ENCODE data around the gene DHCR24.

DHCR24 gene

GRCh38 chr1:54825696-54826095 is 61.3 kb downstream of the DHCR24 start:
- Mint-ChIP-seq H3K27me3 (peaks cover 3% of the 10 kb centered on the region), H3K4me3 (no peak overlapping the region), H3K4me1 (no peaks in the 10 kb centered on the region), H3K9me3 (peaks cover 12% of the 10 kb centered on the region), H3K27ac (no peak overlapping the region), H3K36me3 (peaks cover 31% of the 10 kb centered on the region)

DNA sequence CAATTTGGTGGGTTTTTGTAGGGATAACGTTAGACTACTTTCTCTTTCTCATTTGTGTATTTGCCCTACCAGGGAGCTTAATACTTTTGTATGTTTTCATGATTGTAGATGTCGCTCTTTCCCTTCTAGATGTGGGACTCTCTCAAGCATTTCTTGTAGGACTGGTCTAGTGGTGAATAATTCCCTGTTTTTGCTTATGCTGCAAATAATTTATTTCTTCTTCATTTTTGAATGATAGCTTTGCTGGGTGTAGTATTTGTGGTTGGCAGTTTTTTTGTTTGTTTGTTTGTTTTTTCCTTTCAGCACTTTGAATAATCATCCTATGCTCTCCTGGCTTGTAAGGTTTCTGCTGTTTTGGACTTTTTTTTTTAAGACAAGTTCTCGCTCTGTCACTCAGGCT is 63.3 kb downstream of the DHCR24 start:
- Mint-ChIP-seq H3K27ac (no peak overlapping the region), H3K27me3 (peaks cover 1% of the 10 kb centered on the region), H3K36me3 (peaks cover 24% of the 10 kb centered on the region), H3K9me3 (peaks cover 10% of the 10 kb centered on the region), H3K4me3 (no peak overlapping the region), H3K4me1 (peaks cover 4% of the 10 kb centered on the region)

DNA sequence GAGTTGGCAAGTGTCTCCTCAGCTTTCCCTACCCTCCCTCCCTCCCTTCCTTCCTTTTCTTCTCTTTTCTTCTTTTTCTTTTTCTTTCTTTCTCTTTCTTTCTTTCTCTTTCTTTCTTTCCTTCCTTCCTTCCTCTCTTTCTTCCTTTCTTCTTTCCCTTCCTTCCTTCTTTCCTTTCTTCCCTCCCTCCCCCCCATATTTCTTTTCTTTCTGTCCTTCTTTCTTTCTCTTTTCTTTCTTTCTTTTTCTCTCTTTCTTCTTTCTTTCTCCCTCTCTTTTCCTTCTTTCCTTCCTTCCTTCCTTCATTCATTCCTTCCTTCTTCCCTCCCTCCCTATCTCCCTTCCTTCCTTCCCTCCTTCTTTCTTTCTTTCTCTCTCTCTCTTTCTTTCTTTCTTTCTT is 67.3 kb downstream of the DHCR24 start:
- Mint-ChIP-seq H3K4me1 (peaks cover 12% of the 10 kb centered on the region), H3K27me3 (no peaks in the 10 kb centered on the region), H3K9me3 (peaks cover 4% of the 10 kb centered on the region), H3K27ac (no peak overlapping the region), H3K36me3 (peaks cover 14% of the 10 kb centered on the region), H3K4me3 (no peak overlapping the region)

DNA sequence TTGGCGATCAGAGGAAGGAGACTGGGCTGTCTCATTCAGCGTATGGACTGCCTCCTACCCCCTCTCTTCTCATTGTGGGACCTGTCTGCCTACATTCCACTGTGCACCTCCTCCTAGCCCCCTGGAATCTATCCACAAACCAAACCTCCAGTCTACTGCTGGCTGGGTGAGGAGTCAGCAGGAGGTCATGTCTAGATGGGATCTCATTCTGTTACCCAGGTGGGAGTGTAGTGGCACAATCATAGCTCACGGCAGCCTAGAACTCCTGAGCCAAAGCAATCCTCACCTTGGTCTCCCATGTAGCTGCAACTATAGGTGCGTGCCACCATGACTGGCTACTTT is 67.8 kb downstream of the DHCR24 start:
- no peaks in the 10 kb centered on the region for H3K27me3 Mint-ChIP-seq
- H3K27ac Mint-ChIP-seq = no peak overlapping the region
- H3K4me1 Mint-ChIP-seq = peaks cover 12% of the 10 kb centered on the region
- peaks cover 11% of the 10 kb centered on the region for H3K36me3 Mint-ChIP-seq
- no peaks in the 10 kb centered on the region for H3K9me3 Mint-ChIP-seq
- H3K4me3 Mint-ChIP-seq = no peak overlapping the region

GRCh38 chr1:54818461-54819194 is 68.4 kb downstream of the DHCR24 start:
- peaks cover 8% of the 10 kb centered on the region for H3K36me3 Mint-ChIP-seq
- no peaks in the 10 kb centered on the region for H3K27me3 Mint-ChIP-seq
- H3K4me1 Mint-ChIP-seq = peaks cover 12% of the 10 kb centered on the region
- no peaks in the 10 kb centered on the region for H3K9me3 Mint-ChIP-seq
- no peak overlapping the region for H3K4me3 Mint-ChIP-seq
- H3K27ac Mint-ChIP-seq = peak overlapping the region; percentile 37

DNA sequence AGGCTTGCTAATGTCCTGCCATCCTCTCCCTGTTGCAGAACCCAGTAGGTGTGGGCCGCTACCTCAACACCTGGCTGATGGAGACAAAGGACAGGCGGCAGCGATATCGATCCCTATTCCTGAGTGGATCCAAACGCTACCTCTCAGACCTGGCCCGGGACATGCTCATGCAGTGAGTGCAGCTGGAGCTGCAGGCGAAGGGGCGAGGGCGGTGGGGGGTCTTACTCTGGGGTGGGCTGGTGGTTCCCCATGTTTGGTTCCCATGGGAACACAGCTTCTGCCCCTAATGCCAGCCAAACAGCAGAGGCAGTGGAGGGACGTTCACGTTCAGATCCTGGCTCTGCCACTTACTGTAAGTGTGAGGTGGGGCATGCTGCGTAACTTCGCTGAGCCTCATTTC is 70.0 kb downstream of the DHCR24 start:
- no peaks in the 10 kb centered on the region for H3K36me3 Mint-ChIP-seq
- H3K4me3 Mint-ChIP-seq = no peak overlapping the region
- no peaks in the 10 kb centered on the region for H3K27me3 Mint-ChIP-seq
- H3K9me3 Mint-ChIP-seq = no peaks in the 10 kb centered on the region
- peaks cover 12% of the 10 kb centered on the region for H3K4me1 Mint-ChIP-seq
- no peak overlapping the region for H3K27ac Mint-ChIP-seq

DNA sequence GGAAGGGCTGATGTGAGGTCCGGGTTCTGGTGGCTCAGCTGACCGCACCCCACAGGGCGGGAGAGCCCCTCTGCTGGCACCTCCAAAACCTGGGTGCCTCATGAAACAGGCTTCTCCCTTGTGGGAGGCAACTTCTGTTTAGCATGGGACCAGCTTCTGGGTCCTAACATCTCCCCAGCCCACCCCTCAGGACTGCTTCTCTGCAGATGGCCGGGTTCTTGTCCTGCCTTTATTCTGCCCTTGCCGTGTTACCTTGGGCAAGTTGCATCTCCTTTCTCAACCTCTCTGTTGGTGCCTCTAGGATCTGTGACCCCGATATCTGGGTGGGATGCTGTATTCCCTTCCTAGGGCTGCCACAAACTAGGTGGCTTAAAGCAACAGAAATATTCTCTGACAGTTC is 70.9 kb downstream of the DHCR24 start:
- Mint-ChIP-seq H3K9me3 (no peaks in the 10 kb centered on the region), H3K4me1 (peaks cover 12% of the 10 kb centered on the region), H3K27ac (no peak overlapping the region), H3K27me3 (no peaks in the 10 kb centered on the region), H3K4me3 (no peak overlapping the region), H3K36me3 (no peaks in the 10 kb centered on the region)

DNA sequence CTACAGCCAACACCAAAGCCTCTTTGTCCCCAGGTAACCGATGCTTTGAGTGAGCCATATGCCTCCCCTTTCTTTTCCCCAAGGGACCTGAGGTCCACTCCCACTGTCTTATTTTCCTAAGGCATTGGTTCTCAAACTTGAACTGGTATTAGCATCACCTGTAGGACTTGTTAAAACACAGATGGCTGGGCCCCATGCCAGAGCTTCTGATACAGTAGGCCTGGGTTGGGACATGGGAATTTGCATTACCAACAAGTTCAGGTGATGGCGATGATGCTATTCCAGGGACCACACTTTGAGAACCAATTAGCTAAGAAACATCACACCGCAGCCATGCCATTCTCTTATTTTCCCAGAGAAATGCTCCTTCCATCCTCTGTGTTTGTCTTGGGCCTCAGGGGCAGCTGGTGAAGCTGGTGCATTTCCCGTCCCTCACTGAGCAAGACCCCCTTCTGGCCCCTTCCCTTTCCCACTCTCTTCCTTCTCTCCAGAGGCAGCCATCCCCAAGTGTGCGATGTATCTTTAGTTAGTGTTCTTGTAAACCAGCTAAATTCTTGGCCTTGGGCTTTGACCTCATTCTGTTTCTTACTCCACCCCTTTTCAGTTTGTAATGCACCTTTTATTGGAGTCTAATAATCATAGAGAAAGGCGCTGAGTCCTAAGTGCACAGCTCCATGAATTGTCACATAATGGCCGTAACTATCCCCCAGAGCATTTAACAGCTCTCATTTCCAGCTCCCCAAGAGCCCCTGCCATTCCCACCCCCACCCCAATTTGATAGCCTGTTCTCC is 71.7 kb downstream of the DHCR24 start:
- no peaks in the 10 kb centered on the region for H3K9me3 Mint-ChIP-seq

GRCh38 chr1:54814571-54814970 is 72.4 kb downstream of the DHCR24 start:
- H3K4me1 Mint-ChIP-seq = peaks cover 17% of the 10 kb centered on the region
- H3K4me3 Mint-ChIP-seq = no peak overlapping the region
- no peaks in the 10 kb centered on the region for H3K9me3 Mint-ChIP-seq
- no peak overlapping the region for H3K27ac Mint-ChIP-seq
- H3K36me3 Mint-ChIP-seq = no peaks in the 10 kb centered on the region
- no peaks in the 10 kb centered on the region for H3K27me3 Mint-ChIP-seq

More for the DNA sequence above, 71.7 kb downstream of the DHCR24 start:
- Mint-ChIP-seq H3K36me3 (no peaks in the 10 kb centered on the region), H3K4me1 (peaks cover 17% of the 10 kb centered on the region), H3K27me3 (no peaks in the 10 kb centered on the region), H3K4me3 (no peak overlapping the region), H3K27ac (no peak overlapping the region)

- no peak overlapping the region for H3K27ac Mint-ChIP-seq
- H3K9me3 Mint-ChIP-seq = no peaks in the 10 kb centered on the region
- no peaks in the 10 kb centered on the region for H3K36me3 Mint-ChIP-seq
- no peaks in the 10 kb centered on the region for H3K27me3 Mint-ChIP-seq
- H3K4me1 Mint-ChIP-seq = peaks cover 17% of the 10 kb centered on the region
- H3K4me3 Mint-ChIP-seq = no peak overlapping the region
Observed at GRCh38 chr1:54814126-54814498, 72.9 kb downstream of the DHCR24 start.

DNA sequence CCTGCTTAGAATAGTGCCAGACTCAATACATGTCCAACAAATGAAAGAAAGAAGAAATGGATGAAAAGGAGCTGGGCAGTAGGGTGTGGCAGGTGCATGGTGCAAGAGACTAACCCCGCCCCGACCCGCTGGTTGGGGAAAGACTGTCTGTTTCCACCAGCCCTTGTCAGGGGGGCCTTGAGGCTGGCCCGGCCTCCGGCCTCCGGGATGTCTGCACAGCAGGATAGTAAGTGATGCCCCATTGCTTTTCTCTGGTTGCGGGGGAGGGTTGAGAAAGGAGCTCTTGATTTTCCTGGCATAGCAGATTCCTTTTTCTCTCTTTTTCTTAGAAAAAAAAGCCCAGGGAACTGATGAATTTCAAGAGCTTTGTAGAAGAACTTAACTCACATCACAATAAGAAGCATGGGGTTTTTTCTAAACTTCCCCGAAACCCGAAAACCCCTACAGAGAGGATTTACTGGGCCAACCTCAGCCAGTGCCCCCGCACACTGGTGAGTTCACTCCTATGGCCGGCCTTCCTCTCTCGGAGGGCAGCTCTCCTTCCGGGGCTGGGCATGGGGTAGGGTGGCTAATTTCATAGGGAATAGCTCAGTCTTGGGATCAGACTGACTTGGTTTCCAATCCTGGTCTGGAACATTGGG is 73.4 kb downstream of the DHCR24 start:
- Mint-ChIP-seq H3K9me3 (no peaks in the 10 kb centered on the region), H3K27ac (no peak overlapping the region), H3K36me3 (no peaks in the 10 kb centered on the region), H3K27me3 (no peaks in the 10 kb centered on the region), H3K4me3 (no peak overlapping the region), H3K4me1 (peaks cover 13% of the 10 kb centered on the region)

GRCh38 chr1:54812801-54813484 is 74.1 kb downstream of the DHCR24 start:
- H3K4me3 Mint-ChIP-seq = no peak overlapping the region
- H3K27ac Mint-ChIP-seq = no peak overlapping the region
- H3K27me3 Mint-ChIP-seq = no peaks in the 10 kb centered on the region
- no peaks in the 10 kb centered on the region for H3K9me3 Mint-ChIP-seq
- no peaks in the 10 kb centered on the region for H3K36me3 Mint-ChIP-seq
- peaks cover 7% of the 10 kb centered on the region for H3K4me1 Mint-ChIP-seq

DNA sequence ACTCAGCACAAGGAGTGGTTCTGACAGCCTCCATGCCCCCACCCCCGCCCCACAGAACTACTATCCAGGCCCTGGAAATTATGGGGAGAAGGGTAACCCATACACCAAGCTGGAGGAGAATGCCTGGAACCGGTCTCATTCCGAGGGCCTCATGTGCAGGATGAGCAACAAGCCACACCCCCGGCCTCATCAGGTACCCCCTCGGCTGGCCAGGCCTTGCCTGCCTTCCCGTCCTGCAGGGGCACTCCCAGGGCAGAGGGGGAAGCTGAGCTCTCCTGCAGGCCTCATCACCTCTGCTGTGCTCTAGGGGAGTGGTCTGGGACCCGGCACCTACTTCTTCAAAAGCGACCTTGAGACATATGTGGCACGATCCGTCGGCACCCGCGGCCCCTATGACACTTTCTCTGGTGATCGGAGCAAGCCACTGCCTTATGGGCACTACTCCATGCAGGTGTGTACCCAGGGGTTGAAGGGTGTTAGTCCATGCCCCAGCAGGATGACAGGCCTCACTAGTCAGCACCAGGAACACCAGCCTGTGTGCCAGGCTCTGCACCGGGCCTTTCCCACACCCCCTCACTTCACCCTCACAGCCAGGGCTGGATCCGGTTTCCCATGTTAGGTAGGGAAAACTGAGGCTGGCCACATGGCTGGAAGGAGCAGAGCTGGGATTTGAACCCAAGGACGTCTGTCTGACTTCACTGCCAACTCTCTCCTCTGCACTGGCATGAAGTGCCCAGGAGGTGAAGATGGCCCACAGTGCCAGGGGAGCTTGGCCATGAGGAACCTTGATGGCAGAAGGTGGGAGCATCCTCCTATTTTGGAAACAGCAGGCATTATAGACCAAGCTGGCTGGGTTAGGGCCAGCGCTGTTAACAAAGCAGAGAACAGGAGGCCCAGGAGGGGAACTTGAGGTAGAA is 75.0 kb downstream of the DHCR24 start:
- H3K4me3 Mint-ChIP-seq = no peak overlapping the region
- no peaks in the 10 kb centered on the region for H3K9me3 Mint-ChIP-seq
- no peaks in the 10 kb centered on the region for H3K36me3 Mint-ChIP-seq
- H3K27ac Mint-ChIP-seq = no peak overlapping the region
- no peaks in the 10 kb centered on the region for H3K27me3 Mint-ChIP-seq
- H3K4me1 Mint-ChIP-seq = peaks cover 5% of the 10 kb centered on the region

- no peaks in the 10 kb centered on the region for H3K27me3 Mint-ChIP-seq
- H3K4me3 Mint-ChIP-seq = no peak overlapping the region
- H3K9me3 Mint-ChIP-seq = no peaks in the 10 kb centered on the region
- H3K4me1 Mint-ChIP-seq = peaks cover 5% of the 10 kb centered on the region
- H3K27ac Mint-ChIP-seq = no peak overlapping the region
- H3K36me3 Mint-ChIP-seq = no peaks in the 10 kb centered on the region
Observed at GRCh38 chr1:54811066-54811465, 75.9 kb downstream of the DHCR24 start.

All from activated naive CD4-positive, alpha-beta T cell treated with anti-CD3 and anti-CD28 coated beads, Interleukin-2, amount 50 U/mL, for 24 hours (primary cell).